Panc1 (cell line): ENCODE data around the gene SMAD9. TPM values are rescaled to one million over a fixed set of nuclear protein-coding genes. Genes with fewer than 3 reads are reported as not detected.

ENCODE experiments used
- ATAC-seq: fragments of 200-7000 bp; cut with Tn5 transposase; 2 replicates; pipeline ENCODE4 v1.9.1; 2020; ENCODE audit warnings: mild to moderate bottlenecking, moderate library complexity
- BruUV-seq: library from RNA; stranded (reverse); fragments of 400-500 nt; replicated peaks from 2 replicates; lab custom pipeline; 2021; lab: Mats Ljungman, UMichigan
- CTCF ChIA-PET: fragments of 300-600 bp; sonication (Branson Sonifier 250); formaldehyde crosslinking; loops from one replicate; lab custom pipeline; 2022; ENCODE audit warnings: antibody characterized with exemption; lab: Charles Lee
- POLR2A ChIA-PET: fragments of 300-600 bp; sonication (Branson Sonifier 250); formaldehyde crosslinking; loops from one replicate; lab custom pipeline; 2022; ENCODE audit warnings: antibody characterized with exemption; lab: Charles Lee
- DNase-seq: peaks from one replicate; pipeline ENCODE4 v3.0.0-alpha.2; 2010; ENCODE audit warnings: low read depth, low spot score
- H3K27ac ChIP-seq: 2 replicates; pipeline ENCODE4 v1.5.1; 2011; ENCODE audit warnings: mild to moderate bottlenecking, low read length, inconsistent platforms
- H3K27me3 ChIP-seq: fragments of 200-500 bp; sonication (Bioruptor generic); 2 replicates; pipeline ENCODE4 v1.6.0; 2014; ENCODE audit warnings: low read length, inconsistent platforms; ENCODE audit not compliant: control insufficient read depth, insufficient read depth
- H3K36me3 ChIP-seq: fragments of 200-500 bp; sonication (Bioruptor generic); 2 replicates; pipeline ENCODE4 v1.5.1; 2014; ENCODE audit warnings: inconsistent platforms, mild to moderate bottlenecking, low read length, moderate library complexity; ENCODE audit not compliant: control insufficient read depth, insufficient read depth
- H3K4me1 ChIP-seq: 2 replicates; pipeline ENCODE4 v1.5.1; 2011; ENCODE audit warnings: inconsistent platforms, mild to moderate bottlenecking, low read length, moderate library complexity; ENCODE audit not compliant: control insufficient read depth, insufficient read depth
- H3K4me3 ChIP-seq, 2 experiments: 2 replicates each; pipeline ENCODE4 v1.5.1; 2011 to 2012; ENCODE audit warnings: low read depth in 2 of 2, low read length in 2 of 2, mild to moderate bottlenecking in 2 of 2, inconsistent platforms in 1 of 2, moderate library complexity in 1 of 2
- H3K9me3 ChIP-seq: fragments of 200-500 bp; sonication (Bioruptor generic); 2 replicates; pipeline ENCODE4 v1.5.1; 2014; ENCODE audit warnings: low read depth, mild to moderate bottlenecking, inconsistent platforms, low read length, moderate library complexity; ENCODE audit not compliant: control insufficient read depth, insufficient read depth
- CTCF ChIP-seq: fragments of 450-650 bp; IDR thresholded peaks from 2 replicates; pipeline ENCODE4 v1.5.1; 2017; ENCODE audit warnings: mild to moderate bottlenecking
- POLR2AphosphoS5 ChIP-seq: IDR thresholded peaks from 2 replicates; pipeline ENCODE4 v1.6.1; 2012; ENCODE audit warnings: mild to moderate bottlenecking, low read depth, low read length, moderate library complexity
- SIN3A ChIP-seq: IDR thresholded peaks from 2 replicates; pipeline ENCODE4 v1.6.1; 2012; ENCODE audit warnings: low read depth, mild to moderate bottlenecking, low read length, moderate library complexity, borderline replicate concordance; ENCODE audit not compliant: insufficient read depth
- TCF7L2 ChIP-seq: IDR thresholded peaks from 2 replicates; pipeline ENCODE4 v1.6.1; 2011; ENCODE audit warnings: mild to moderate bottlenecking, low read depth, low read length, inconsistent platforms
- in situ Hi-C: cut with HindIII; loops from 2 replicates; pipeline ENCODE4 v1.10.0; 2016; ENCODE audit warnings: low sequenced_read_pairs, low pct_unique_long_range_greater_than_20kb
- intact Hi-C: fragments of 100-400 bp; cut with micrococcal nuclease; formaldehyde crosslinking; loops from one replicate; pipeline ENCODE4 v1.10.0; 2022; ENCODE audit not compliant: unreplicated experiment
- total RNA-seq: library from RNA; stranded (reverse); gene quantifications from one replicate; pipeline ENCODE4 v1.2.1, GENCODE V29; 2021; ENCODE audit not compliant: unreplicated experiment
- TF ChIP-seq, protein P1 (sequence below), 2 experiments: IDR thresholded peaks; 2 replicates each; pipeline ENCODE4 v1.6.1; 2011 to 2012; ENCODE audit warnings: low read depth in 2 of 2, control low read depth in 1 of 2, low read length in 1 of 2, mild to moderate bottlenecking in 1 of 2, moderate library complexity in 1 of 2; ENCODE audit not compliant: insufficient read depth in 1 of 2

The SMAD9 gene
- total RNA-seq, 1 experiment from 2014 or later: 2.4 TPM

DNA sequence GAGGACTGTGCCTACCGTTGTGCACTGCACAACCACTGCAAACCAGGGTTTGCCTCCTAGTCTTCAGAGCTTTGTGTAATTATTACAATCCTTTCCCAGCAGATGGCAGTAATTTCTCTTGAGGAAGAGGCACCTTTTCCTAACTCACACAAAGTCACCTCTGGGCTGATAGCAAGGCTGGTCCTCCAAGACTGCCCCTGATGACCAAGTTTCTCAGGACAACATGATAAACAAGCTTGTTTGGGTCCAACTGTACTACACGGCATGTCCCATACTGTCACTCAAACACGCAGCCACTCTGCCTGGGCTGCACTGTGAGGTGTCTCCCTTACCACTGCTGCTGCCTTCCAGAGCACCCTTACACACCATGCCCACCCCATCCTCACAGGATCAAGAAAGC lies 61.7 kb downstream of the SMAD9 start:
- H3K4me3 ChIP-seq: no peak overlapping the region
- no peaks in the 10 kb centered on the region for H3K27me3 ChIP-seq
- in situ Hi-C loops (no loop called here), intact Hi-C loops (loop anchor here (2.0 kb wide), 1 partner anchor 123 kb away; no protein-coding TSS in a partner anchor)
- no peaks in the 10 kb centered on the region for H3K4me1 ChIP-seq
- no peaks in the 10 kb centered on the region for H3K36me3 ChIP-seq
- H3K27ac ChIP-seq: no peak overlapping the region
- TF ChIP-seq CTCF (peak; percentile 68), SIN3A (no peak), POLR2AphosphoS5 (no peak), TCF7L2 (no peak)
- TF ChIP-seq, protein P1, sequence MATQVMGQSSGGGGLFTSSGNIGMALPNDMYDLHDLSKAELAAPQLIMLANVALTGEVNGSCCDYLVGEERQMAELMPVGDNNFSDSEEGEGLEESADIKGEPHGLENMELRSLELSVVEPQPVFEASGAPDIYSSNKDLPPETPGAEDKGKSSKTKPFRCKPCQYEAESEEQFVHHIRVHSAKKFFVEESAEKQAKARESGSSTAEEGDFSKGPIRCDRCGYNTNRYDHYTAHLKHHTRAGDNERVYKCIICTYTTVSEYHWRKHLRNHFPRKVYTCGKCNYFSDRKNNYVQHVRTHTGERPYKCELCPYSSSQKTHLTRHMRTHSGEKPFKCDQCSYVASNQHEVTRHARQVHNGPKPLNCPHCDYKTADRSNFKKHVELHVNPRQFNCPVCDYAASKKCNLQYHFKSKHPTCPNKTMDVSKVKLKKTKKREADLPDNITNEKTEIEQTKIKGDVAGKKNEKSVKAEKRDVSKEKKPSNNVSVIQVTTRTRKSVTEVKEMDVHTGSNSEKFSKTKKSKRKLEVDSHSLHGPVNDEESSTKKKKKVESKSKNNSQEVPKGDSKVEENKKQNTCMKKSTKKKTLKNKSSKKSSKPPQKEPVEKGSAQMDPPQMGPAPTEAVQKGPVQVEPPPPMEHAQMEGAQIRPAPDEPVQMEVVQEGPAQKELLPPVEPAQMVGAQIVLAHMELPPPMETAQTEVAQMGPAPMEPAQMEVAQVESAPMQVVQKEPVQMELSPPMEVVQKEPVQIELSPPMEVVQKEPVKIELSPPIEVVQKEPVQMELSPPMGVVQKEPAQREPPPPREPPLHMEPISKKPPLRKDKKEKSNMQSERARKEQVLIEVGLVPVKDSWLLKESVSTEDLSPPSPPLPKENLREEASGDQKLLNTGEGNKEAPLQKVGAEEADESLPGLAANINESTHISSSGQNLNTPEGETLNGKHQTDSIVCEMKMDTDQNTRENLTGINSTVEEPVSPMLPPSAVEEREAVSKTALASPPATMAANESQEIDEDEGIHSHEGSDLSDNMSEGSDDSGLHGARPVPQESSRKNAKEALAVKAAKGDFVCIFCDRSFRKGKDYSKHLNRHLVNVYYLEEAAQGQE (IDR thresholded peaks at IDR 0.05; ENCODE audit: insufficient read depth in 1 of 2, low read depth in 2 of 2, low read length in 1 of 2): no peak
- peak; percentile 12 for DNase-seq
- POLR2A ChIA-PET: no interaction called here
- CTCF ChIA-PET: interaction anchor here (0.6 kb wide), 1 partner anchor 14 kb away, joined by 3 read pairs; no protein-coding TSS in a partner anchor
- no TSS peak for BruUV-seq
- peak; percentile 86 for ATAC-seq
- H3K9me3 ChIP-seq: no peaks in the 10 kb centered on the region

DNA sequence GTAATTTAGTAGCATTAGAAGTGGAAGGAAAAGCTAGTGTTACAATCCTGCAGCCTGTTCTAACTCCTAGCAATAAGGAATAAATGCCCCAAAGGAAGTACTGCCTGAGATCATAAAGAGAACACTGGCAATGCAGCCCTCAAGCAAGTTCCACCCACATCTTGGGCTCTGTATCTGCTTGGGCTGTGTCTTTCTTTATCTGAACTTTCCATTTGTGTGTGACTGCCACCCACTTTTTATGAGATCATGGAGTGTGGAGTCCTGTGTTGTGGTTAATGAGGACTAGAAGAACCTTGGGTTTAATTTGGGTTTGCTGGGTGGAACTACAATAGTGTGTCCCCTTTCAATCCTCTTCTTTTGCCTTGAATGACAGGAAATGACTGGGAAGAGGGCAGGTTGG lies 62.8 kb downstream of the SMAD9 start:
- no peaks in the 10 kb centered on the region for H3K36me3 ChIP-seq
- no TSS peak for BruUV-seq
- intact Hi-C loops (no loop called here), in situ Hi-C loops (no loop called here)
- ATAC-seq (no peak), DNase-seq (no peak)
- TF ChIP-seq SIN3A (no peak), TCF7L2 (no peak), POLR2AphosphoS5 (no peak), CTCF (no peak)
- TF ChIP-seq, protein P1 (IDR thresholded peaks at IDR 0.05; ENCODE audit: insufficient read depth in 1 of 2, low read depth in 2 of 2, low read length in 1 of 2): no peak
- ChIA-PET POLR2A (no interaction called here), CTCF (no interaction called here)
- no peaks in the 10 kb centered on the region for H3K27me3 ChIP-seq
- no peak overlapping the region for H3K27ac ChIP-seq
- no peaks in the 10 kb centered on the region for H3K9me3 ChIP-seq
- H3K4me3 ChIP-seq: no peak overlapping the region
- H3K4me1 ChIP-seq: no peaks in the 10 kb centered on the region
